GM18867 (cell line): Measurements from ENCODE around the gene COA8.

ENCODE experiments used
- ATAC-seq: cut with Tn5 transposase; IDR thresholded peaks from one replicate; pipeline ENCODE4 v1.9.1; 2021; ENCODE audit warnings: mild to moderate bottlenecking, moderate library complexity; ENCODE audit not compliant: unreplicated experiment

The COA8 gene

DNA sequence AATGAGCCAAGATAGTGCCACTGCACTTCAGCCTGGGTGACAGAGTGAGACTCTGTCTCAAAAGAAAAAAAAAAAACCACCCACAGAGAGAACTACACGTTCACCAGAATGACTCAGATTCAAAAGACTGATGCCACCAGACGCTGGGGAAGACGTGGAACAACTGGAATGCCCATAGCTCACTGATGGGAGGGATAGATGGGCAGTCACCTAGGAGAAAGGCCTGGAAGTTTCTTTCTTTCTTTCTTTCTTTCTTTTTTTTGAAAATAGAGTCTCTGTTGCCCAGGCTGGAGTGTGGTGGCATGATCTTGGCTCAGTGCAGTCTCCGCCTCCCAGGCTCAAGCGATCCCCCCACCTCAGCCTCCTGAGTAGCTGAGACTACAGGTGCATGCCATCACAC, 56.3 kb downstream of the COA8 start:
- ATAC-seq = no peak

DNA sequence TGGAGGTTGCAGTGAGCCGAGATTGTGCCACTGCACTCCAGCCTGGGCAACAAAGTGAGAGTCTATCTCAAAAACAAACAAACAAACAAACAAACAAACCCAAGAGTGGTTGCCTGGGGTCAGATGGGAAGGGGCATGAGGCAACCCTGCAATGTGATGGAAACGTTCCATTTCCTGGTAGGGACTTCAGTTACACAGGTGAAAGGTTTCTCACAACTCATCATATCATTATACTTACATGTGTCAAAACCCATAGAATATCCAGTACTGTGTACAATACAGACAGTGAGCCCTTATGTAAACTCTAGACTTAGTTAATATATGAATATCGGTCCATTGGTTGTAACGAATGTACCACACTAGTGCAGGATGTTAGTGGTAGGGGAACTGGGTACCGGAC, 59.1 kb downstream of the COA8 start:
- no peak for ATAC-seq

DNA sequence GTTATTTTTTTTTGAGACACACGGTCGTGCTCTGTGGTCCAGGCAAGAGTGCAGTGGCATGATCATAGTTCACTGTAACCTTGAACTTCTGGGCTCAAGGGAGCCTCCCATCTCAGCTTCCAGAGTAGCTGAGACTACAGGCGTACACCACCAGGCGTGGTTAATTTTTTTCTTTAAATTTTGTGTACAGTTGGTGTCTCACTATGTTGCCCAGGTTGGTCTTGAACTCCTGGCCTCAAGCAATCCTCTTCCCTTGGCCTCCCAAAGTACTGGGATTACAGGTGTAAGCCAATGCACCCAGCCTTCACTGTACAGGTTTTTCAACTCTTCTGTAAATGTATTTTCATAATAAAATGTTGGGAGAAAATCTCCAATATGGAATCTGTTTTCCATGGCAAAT, 60.5 kb downstream of the COA8 start:
- no peak for ATAC-seq

DNA sequence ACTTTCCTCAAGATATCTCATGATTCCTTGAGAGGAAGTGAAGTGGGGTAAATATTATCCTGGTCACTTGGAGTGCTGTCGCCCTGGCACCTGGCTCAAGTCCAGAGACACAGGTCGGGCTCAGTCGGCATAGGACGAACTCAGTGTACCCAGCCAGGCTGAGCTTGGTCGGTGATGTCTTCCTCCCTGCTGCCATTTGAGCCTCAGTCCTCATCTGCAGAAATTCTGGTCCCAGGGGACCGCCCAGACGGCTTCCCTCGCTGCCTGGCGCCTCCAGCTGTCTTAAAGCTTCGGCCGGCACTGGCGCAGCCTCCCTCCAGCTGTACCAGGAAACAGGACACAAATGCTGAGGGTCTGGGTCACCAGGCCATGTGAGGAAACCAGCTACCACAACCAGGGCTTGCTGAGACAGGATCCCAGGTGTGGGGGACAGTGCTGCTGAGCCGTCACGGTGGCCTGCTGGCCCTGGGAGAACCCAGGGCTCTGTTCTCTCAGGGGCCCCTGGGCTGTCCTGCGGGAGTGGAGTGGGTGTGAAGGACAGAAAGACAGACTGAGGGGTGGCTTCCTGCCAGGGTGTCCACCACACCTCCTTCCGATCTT, 61.2 kb downstream of the COA8 start:
- no peak for ATAC-seq

DNA sequence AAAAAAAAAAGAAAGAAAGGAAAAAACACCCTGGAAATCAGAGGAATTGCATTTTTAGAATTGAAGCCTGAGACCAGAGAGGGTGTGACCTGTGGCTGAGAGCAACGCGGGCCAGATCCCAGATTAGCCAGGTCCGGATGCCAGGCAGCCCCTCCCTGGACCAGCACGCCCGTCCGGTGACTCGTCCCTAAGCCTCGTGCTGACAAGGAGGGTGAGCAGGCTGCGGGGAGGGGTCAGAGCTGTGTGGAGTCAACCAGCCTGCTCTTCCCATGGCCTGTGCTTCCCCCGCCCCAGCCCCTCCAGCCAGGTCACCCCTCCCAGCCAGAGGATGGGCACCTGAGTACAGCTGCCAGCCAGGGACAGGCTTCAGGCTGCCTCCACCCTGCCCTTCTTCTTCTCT, 62.1 kb downstream of the COA8 start:
- ATAC-seq = no peak

DNA sequence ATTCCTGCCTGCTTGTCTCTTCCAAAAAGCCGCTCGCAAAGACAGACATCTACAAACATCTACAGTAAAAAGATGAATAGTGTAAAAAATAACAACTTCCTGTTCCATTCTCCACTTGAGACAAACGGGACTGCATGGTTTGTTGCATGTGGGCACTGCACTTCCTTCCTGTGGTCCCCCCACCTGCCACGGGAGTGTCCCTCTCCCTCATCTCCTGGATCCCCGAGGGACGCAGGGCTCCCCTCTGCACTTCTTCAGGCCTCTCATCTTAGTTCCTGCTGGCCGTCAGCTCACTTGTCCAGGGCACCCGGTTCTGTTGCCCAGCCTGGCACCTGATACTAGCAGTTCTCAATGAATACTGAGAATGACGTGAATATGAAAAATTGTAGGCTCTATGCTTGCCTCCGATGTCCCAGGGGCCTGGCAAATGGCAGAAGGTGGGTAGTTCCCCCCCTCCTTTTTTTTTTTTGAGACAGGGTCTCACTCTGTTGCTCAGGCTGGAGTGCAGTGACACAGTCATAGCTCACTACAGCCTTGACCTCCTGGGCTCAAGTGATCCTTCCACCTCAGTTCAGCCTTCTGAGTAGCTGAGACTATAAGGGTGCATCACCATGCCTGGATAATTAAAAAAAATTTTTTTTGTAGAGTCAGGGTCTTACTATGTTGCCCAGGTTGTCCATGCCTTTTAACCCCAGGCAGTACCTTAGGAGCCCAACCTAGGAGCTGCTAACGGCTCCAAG, 62.8 kb downstream of the COA8 start:
- ATAC-seq = no peak

DNA sequence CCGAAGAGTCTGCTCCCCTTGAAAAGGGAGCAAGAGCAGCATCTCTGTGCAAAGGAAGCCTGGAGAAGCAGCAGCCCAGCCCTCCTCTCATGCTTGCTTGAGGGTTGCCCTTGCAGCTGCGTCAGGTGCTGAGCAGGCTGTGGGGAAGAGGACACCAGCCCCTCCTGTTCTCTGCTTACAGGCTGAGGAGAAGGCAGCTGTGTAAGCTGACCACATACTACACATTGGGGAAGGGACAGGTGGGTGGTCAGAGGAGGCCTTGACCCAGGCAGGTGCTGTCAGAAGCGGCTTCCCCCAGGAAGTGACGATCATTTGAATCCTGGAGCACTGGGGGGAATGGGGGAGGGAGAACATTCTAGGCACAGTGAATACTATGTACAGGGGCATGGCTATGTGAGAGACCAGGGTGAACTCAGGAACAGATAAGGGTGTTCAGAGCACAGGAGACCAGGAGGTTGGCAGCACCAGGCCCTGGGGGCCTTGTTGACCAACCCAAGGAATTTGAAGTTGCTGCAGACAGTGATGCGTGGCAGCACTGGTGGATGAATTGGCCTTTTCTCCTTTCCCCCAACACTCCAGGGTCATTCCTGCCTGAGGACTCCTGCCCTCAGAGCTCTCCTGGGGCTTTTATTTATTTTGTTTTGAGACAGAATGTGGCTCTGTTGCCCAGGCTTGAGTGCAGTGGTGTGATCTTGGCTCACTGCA, 63.5 kb downstream of the COA8 start:
- no peak for ATAC-seq

DNA sequence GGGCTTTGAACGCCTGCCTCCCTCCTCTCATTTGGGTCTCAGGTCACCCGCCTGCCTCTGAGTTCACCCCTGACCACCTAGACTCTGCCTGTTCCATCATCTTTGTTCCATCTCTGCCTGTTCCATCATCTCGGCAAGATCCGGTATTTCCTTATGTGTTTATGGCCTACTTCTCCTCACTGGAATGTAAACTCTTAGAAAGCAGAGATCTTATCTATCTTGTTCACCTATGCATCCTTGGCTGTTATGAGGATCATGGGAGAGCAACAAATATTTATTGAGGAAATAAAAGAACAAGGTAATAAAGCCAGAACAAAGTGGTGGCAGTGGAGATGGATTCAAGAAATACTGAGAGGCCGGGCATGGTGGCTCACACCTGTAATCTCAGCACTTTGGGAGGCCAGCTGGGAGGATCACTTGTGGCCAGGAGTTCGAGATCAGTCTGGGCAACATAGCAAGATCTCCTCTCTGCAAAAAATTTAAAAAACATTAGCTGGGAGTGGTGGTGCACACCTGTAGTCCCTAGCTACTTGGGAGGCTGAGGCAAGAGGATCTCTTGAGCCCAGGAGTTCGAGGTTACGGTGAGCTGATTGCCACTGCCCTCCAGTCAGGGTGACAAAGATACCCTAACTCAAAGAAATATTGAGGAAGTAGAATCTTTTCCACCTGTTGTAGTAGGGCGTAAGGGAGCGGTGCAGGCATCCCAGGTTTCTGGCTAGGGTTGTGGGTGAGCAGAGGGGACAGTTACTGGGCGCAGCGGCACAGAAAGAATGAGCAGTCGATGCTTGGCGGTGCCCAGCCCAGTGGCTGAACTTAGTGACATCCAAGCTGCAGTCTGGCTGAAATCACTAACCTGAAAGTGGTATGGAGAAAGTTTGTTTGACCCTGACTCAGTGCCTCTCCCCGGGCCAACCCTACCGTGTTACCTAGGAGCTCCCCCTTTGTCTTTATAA, 64.6 kb downstream of the COA8 start:
- no peak for ATAC-seq

DNA sequence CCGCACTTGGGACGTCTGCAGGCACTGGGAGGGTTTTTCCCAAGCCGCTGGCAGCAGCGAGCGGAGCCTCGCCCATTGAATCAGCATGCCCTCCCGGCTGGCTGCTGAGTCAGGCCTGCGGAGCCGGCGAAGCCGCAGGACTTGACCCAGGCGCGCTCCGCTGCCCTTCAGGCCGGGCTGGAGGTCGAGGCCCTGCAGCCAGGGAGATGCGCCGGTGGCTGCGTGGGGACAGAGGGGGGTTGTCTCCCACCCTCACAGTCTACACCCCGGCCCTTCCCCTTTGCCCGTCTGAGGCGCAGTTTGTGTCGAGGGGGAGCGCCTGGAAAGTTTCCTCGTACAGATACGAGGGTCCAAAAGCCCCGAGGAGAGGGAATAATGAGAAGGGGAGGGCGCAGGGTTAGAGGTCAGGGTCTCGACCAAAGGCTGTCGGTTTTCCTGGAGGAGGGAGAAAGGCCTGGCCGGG, 65.5 kb downstream of the COA8 start:
- no peak for ATAC-seq

DNA sequence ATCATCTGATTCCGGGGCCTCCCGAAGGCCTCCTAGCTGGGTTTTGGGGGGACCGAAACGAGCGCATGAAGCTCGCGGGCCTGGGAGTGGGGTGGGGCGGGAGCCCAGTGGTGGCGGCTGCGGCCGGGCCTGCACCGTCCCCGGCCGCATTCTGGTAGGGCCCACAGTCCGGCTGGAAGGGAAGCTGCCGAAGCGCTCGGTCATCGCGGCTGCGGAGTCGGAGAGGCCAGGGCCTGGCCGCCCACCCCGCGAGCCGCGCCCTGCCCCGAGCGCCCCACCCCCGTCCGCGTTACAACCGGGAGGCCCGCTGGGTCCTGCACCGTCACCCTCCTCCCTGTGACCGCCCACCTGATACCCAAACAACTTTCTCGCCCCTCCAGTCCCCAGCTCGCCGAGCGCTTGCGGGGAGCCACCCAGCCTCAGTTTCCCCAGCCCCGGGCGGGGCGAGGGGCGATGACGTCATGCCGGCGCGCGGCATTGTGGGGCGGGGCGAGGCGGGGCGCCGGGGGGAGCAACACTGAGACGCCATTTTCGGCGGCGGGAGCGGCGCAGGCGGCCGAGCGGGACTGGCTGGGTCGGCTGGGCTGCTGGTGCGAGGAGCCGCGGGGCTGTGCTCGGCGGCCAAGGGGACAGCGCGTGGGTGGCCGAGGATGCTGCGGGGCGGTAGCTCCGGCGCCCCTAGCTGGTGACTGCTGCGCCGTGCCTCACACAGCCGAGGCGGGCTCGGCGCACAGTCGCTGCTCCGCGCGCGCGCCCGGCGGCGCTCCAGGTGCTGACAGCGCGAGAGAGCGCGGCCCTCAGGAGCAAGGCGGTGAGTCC, 66.1 kb downstream of the COA8 start, which contains the start of gene KLC1:
Gene KLC1, plus strand, starts transcription at position 528 of the 819 bp plus-strand sequence. CDS start 25,354 bp downstream, outside the sequence.
- ATAC-seq = peak; percentile 65

DNA sequence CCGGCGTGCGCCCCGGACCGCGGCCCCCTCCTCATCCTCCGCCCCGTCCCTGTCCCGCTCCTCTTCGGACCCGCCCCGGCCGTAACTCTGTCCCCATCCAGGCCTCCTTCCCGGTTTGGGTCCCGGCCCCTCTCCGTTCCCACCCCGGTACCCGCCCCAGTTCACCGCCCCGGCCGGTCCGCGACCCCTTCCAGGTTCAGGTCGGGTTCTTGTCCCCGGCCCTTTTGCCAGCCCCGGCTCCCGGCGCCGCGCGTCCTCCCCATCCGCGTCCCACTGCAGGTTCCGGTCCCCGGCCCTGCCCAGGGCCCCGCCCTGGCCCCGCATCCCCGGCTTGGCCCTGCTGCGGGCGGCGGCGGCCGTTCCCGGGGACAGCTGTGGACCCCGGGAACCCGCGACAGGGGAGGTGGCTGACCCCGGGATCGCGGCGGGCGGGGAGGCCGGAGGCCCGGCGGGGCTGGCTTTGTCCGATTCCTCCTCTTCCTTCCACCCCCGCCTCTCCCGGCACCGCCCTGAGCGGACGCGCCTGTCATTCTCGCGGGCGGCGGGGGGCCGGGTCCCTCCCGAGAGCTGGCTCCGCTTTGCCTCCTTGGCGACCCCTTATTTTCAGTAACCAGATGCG, 66.9 kb downstream of the COA8 start:
- peak; percentile 39 for ATAC-seq

DNA sequence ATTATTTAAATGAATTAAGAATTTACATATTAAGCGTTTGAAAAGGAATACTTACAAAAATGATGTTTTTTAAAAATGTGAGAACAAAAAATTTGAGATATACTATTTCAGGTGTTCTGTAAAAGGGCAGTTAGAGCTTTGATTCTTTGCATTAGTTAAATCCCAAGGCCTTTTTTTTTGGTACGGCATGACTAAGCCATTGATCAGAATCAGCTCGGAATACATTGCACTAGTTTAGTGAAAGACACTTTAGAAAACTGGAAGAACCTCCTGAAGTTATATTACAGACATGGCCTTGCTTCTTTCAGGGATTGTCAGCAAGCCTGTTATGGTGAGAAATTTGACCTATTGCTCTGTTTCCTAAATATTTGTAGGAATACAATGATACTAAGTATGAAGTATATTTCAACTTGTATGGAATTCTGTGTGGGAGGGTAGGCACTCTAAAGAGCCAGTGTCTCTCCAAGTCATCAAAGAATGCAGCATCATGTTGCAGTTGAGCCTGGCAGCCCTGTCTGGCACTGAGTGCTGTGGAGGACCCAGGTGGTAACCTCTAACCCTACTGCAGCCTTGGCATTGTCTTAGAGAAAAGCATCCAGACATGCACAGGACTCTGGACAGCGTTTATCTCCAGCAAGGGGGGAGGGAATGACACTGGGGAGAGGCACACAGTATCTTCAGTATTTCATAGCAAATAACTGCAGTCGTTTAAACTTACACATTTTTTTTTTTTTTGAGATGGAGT, 67.8 kb downstream of the COA8 start:
- ATAC-seq = no peak

DNA sequence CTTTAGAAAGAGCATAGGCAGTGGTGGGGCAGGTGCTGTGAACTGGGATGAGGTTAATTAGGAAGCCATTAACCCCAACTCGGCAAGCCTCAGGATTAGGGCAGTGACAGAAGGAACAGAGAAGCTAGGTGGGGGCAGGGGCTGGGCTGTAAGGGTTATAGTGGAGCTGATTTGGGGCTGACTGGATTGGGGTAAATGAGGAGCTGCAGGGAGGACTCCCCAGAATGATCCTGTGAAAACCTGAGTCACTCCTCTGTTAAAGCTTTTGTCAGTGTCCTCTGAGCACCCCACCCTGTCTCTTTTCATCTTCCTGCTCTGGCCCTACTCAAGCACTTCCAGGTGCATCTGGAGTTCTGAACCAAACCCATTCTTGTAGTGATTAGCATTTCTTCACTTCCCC, 70.6 kb downstream of the COA8 start:
- no peak for ATAC-seq

DNA sequence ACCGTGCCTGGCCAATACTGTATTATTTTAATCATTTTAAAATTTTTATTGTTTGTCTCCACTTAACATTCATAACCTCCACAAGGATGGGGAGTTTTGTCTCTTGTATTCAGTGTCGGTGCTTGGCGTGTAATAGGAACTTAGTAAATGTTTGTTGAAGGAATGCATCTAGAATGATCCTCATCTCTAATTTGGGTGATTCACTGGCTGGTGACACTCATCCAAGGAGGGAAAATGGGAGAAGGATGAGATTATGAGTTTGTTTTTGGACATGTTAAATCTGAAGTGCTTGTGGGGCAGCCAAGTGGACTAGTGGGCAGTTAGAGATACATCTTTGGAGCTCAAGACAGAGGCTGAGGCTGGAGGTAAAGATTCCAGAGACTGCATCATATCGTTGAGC, 71.4 kb downstream of the COA8 start:
- no peak for ATAC-seq

DNA sequence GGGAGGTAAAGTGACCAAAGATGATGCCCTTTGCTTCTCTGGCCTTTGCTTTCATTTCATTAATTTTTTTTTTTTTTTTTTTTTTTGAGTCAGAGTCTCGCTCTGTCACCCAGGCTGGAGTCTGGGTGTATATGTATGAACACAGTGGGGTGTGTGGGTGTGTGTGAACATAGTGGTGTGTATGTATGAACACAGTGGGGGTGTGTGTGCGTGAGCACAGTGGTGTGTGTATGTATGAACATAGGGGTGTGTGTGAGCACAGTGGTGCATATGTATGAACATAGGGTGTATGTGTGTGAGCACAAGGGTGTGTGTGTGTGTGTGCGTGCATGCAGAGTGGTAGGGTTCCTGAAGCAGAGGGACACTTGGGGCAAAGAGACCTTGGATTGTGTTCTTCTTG, 75.8 kb downstream of the COA8 start:
- ATAC-seq = no peak
